Mesothelial cell of epicardium (in vitro differentiated cells): ENCODE data around the gene DNAJB8. TPM values are rescaled to one million over a fixed set of nuclear protein-coding genes. Genes with fewer than 3 reads are reported as not detected.

Source experiments
- DNase-seq, 2 experiments: peaks; one replicate each; pipeline ENCODE4 v3.0.0; 2021; ENCODE audit warnings: low spot score in 2 of 2; ENCODE audit not compliant: unreplicated experiment in 2 of 2
- H3K27ac Mint-ChIP-seq: 2 replicates; pipeline ENCODE4 v1.8.0; 2021; ENCODE audit warnings: mixed read lengths
- H3K27me3 Mint-ChIP-seq: 2 replicates; pipeline ENCODE4 v1.8.0; 2021; ENCODE audit warnings: low read depth, mixed read lengths
- H3K36me3 Mint-ChIP-seq: 2 replicates; pipeline ENCODE4 v1.8.0; 2021; ENCODE audit warnings: mixed read lengths
- H3K4me1 Mint-ChIP-seq: 2 replicates; pipeline ENCODE4 v1.8.0; 2021; ENCODE audit warnings: mixed read lengths
- H3K4me3 Mint-ChIP-seq: 2 replicates; pipeline ENCODE4 v1.8.0; 2021; ENCODE audit warnings: mild to moderate bottlenecking, moderate library complexity, mixed read lengths
- H3K9me3 Mint-ChIP-seq: 2 replicates; pipeline ENCODE4 v1.8.0; 2021; ENCODE audit warnings: mixed read lengths
- CTCF ChIP-seq: fragments of 200-600 bp; sonication (generic); IDR thresholded peaks from one replicate; pipeline ENCODE4 v1.5.0; 2021; ENCODE audit warnings: antibody characterized with exemption; ENCODE audit not compliant: unreplicated experiment
- total RNA-seq: library from RNA; stranded (reverse); gene quantifications from 3 replicates; pipeline ENCODE4 v1.2.1, GENCODE V29; 2021

Gene DNAJB8
- total RNA-seq, 1 donor from 2014 or later: not detected

- Mint-ChIP-seq H3K27ac (peak overlapping the region; percentile 81), H3K4me1 (peaks cover 59% of the 10 kb centered on the region), H3K36me3 (no peaks in the 10 kb centered on the region), H3K4me3 (peak overlapping the region; percentile 63), H3K27me3 (peaks cover 40% of the 10 kb centered on the region), H3K9me3 (no peaks in the 10 kb centered on the region)
- peak in 1 of 2 experiments; percentile 37 for DNase-seq
- no peak for TF ChIP-seq CTCF
Measured at GRCh38 chr3:128493570-128494366, 27.1 kb upstream of the DNAJB8 start.

GRCh38 chr3:128492671-128493569 is 26.2 kb upstream of the DNAJB8 start, which contains the start of gene GATA2:
Gene GATA2 (minus strand): TSS chr3:128493201. CDS start chr3:128487031, 6,170 bp downstream.
- H3K4me3 Mint-ChIP-seq: peak within 1 kb of the TSS; percentile 94
- H3K4me1 Mint-ChIP-seq: peaks cover 53% of the 10 kb centered on the region
- DNase-seq: peak in 1 of 2 experiments; percentile 79
- H3K36me3 Mint-ChIP-seq: no peaks in the 10 kb centered on the region
- peak within 1 kb of the TSS; percentile 81 for H3K27ac Mint-ChIP-seq
- no peak for TF ChIP-seq CTCF
- no peaks in the 10 kb centered on the region for H3K9me3 Mint-ChIP-seq
- H3K27me3 Mint-ChIP-seq: peaks cover 40% of the 10 kb centered on the region

- Mint-ChIP-seq H3K27ac (peak overlapping the region; percentile 79), H3K27me3 (peaks cover 37% of the 10 kb centered on the region), H3K4me1 (peaks cover 50% of the 10 kb centered on the region), H3K36me3 (no peaks in the 10 kb centered on the region), H3K4me3 (peak overlapping the region; percentile 94), H3K9me3 (no peaks in the 10 kb centered on the region)
- peak in 1 of 2 experiments; percentile 55 for DNase-seq
- TF ChIP-seq CTCF: no peak
Measured at GRCh38 chr3:128491941-128492670, 25.4 kb upstream of the DNAJB8 start.

GRCh38 chr3:128491691-128491940 is 24.9 kb upstream of the DNAJB8 start:
- H3K36me3 Mint-ChIP-seq: no peaks in the 10 kb centered on the region
- peak overlapping the region; percentile 79 for H3K27ac Mint-ChIP-seq
- H3K4me1 Mint-ChIP-seq: peaks cover 46% of the 10 kb centered on the region
- H3K9me3 Mint-ChIP-seq: no peaks in the 10 kb centered on the region
- peaks cover 34% of the 10 kb centered on the region for H3K27me3 Mint-ChIP-seq
- no peak for DNase-seq
- no peak for TF ChIP-seq CTCF
- peak overlapping the region; percentile 94 for H3K4me3 Mint-ChIP-seq

- DNase-seq: peak in 1 of 2 experiments; percentile 35
- TF ChIP-seq CTCF: no peak
- H3K4me3 Mint-ChIP-seq: peak overlapping the region; percentile 94
Measured at GRCh38 chr3:128490915-128491690, 24.4 kb upstream of the DNAJB8 start.

More at GRCh38 chr3:128490915-128491690, 24.4 kb upstream of the DNAJB8 start:
- Mint-ChIP-seq H3K9me3 (no peaks in the 10 kb centered on the region), H3K27ac (peak overlapping the region; percentile 97), H3K4me1 (peaks cover 48% of the 10 kb centered on the region), H3K27me3 (peaks cover 32% of the 10 kb centered on the region), H3K36me3 (no peaks in the 10 kb centered on the region)
